Activated gamma-delta T cell treated with Interleukin-2 at 50 U/mL for 16 hours (primary cell): ENCODE measurements around the gene PPP1R14C.

Experiments used
- DNase-seq: peaks from one replicate; pipeline ENCODE4 v3.0.0-alpha.2; 2020

PPP1R14C gene

DNA sequence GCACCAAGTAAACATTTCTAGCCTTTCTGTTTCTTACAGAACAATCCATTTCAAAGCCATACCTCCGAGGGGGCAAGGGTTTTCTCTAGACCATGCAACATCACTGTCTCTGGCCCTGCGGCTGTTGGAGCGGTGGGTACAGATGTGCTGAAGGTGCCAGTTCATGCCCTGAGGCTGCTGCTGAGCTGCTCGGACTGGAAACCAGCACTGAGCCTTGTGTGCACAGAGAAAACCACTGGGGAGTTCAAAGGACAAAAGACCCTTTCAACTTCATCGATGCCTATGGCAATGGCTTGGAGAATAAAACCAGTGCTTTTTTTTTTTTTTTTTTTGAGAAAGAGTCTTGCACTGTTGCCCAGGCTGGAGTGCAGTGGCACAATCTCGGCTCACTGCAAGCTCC lies 132.6 kb downstream of the PPP1R14C start:
- DNase-seq, result no peak

DNA sequence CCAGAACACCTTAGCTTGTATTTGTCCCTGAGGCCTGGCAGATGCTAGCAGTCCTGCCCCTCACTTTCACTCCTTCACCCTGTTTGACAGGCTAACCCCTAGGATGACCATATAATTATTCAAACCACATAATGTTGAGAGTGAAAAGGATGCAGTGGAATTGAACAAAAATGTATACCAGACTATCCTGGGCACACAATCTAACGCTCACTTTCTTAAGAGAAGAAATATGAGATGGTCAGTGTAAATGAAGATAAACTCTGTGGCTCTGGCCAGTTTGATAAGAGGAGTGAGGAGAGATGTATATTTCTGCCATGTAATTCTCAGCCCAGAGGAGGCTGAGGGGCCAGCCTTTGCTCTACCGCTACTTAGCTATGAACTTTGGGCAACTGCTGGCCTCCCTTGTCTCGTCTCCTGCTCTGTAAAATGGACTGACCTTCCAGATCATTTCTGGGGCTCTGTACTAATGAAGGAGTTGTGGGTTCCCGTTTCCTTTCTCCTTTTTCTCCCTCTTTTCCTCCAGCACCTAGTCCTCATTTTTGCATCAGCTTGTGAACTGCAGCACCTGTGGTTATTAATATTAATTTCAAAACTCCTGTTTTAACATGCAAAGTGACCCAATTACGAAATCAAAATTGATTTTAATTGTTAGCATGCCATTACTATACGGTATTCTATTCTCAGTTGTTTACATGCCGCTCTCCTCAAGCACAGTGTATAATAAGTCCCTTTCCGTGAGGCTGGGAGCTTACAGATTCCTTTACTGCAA lies 133.5 kb downstream of the PPP1R14C start:
- DNase-seq, result no peak

DNA sequence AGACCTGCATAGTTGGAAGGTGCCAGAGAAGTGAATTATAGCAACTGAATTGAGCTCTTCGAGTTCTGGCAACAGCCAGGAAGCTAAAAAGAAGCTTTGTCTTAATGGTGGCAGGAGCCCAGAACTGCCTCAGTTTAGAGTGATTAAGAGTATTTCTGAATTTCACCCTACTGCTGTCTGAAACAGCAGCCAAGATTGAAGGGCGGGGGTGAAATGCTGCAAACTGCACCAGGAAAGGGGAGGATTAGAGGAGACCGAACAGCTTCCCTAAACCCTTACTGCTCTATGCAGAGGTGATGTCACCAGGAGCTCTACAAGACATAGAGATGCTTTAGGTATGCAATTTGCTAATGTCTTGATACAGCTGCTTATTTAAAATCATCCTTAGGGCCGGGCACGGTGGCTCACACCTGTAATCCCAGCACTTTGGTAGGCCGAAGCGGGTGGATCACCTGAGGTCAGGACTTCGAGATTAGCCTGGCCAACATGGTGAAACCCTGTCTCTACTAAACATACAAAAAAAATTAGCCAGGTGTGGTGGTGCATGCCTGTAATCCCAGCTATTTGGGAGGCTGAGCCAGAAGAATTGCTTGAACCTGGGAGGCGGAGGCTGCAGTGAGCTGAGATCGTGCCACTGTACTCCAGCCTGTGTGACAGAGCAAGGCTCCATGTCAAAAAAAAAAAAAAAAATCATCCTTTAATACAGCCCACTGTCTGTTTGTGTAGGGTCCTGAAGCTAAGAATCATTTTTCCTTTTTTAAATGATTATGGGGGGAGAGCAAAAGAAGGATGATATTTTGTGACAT lies 134.3 kb downstream of the PPP1R14C start:
- DNase-seq, result no peak

DNA sequence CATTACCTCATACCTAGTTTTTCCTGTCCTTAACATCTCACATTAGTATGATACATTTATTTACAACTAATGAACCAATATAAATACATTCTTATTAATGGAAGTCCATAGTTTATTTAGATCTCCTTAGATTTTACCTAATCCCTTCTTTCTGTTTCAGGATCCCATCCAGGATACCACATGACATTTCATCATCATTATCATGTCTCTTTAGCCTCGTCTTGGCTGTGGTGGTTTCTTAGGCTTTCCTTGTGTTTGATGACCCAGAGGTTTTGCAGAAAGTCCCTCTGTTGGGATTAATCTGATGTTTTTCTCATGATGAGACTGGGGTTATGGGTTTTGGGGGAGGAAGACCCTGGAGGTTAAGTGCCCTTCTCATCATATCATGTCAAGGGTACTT lies 136.7 kb downstream of the PPP1R14C start:
- DNase-seq, result no peak

DNA sequence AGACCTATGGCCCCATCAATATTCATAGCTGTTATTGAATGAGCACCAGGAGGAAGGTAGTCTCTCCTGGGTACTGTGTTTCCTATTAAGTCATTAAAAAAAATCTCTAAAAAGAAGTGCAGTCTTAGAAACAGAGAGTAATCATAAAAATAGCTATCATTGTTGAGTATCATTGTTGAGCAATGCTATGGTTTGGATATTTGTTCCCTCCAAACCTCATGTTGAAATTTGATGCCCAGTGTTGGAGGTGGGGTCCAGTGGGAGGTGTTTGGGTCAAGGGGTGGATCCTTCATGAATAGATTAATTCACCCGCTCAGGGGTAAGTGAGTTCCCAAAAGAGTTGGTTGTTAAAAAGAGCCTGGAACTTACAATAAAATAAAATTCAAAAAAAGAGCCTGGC lies 137.9 kb downstream of the PPP1R14C start:
- DNase-seq, result no peak

DNA sequence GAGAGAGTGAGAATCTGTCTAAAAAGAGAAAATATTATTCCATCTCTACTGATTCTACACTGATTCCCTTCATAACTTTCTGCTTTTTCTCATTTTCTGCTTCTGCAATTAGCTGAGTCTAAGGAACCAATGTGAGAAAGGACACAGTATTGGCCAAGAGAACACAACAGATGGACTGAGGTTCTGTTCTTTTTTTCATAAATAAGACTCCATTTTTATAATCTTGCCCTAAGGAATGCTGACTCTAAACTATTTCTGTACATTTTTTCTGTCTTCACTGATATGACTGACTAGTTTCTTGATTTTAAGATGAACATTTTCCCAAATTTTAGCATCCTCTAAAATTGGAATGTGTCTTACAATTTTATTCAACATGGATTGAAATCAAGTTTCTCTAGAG lies 138.9 kb downstream of the PPP1R14C start:
- DNase-seq, result no peak

DNA sequence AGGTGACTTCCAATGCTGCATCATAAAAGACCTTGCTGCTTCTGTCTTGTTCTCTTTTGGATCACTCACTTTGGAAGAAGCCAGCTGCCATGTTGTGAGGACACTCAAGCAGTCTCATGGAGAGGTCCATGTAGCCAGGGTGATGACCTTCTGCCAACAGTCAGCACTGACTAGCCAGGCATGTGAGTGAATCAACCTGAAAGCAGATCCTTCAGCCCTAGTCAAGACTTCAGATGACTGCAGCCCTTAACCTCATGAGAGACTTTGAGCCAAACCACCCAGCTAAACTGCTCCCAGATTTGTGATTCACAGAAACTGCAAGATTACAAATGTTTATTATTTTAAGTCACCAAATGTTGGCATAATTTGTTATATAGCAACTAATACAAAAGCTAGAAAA lies 140.0 kb downstream of the PPP1R14C start:
- no peak for DNase-seq

DNA sequence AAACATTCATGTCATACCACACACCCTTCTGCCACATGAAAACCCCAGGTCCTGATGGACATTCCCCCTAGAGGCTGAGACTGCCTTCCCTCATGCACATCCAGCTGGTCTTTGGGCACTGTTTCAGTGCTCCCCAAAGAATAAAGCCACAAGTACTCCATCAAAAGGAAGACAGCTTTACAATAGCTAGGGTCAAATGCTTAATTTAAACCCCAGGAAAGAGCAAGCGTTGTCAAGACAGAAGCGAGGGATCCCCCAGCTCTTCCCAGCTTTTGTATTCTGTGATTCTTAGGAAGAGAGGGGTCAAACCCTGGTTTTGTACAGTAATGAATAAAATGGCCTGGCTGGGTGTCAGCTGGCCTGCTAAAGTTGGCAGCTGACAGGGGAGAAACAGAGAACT lies 143.6 kb downstream of the PPP1R14C start:
- DNase-seq, result no peak

DNA sequence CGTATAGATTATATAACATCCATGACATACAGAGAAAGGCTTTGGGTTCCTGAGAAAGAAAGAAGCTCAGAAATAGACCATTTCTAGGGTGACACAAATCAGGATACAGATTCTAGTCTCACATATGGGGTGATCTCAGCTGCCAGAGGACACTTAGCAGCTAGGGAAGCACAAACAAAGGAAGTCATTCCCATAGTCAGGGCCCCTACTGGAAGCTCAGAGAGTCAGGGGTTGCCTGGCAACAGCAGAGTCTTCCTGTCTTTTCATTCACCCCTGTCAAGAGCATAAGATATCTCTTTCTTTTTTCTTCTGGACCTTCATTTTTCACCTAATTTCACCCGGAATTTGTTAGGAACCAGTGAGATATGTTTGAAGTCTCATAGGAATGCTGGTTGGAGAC lies 144.1 kb downstream of the PPP1R14C start:
- no peak for DNase-seq

DNA sequence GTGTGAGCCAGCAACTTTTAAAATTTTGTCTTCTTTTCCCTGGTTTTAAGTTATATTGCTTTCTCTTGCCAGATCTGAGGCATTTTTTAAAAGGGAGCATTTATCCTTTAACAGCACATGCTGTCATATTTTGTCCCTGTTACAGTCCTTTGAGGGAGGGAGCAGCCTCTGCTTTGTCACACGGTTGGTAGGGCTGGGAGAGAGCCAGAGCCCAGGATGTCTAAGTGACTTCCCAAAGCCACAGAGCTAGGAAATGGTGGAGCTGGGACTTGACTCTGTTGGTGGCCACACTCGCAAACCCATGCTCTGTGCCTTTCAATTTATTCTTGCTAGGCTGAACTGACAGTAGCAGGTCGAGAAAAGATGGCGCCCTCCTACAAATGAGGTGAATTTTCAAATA lies 145.6 kb downstream of the PPP1R14C start:
- no peak for DNase-seq

DNA sequence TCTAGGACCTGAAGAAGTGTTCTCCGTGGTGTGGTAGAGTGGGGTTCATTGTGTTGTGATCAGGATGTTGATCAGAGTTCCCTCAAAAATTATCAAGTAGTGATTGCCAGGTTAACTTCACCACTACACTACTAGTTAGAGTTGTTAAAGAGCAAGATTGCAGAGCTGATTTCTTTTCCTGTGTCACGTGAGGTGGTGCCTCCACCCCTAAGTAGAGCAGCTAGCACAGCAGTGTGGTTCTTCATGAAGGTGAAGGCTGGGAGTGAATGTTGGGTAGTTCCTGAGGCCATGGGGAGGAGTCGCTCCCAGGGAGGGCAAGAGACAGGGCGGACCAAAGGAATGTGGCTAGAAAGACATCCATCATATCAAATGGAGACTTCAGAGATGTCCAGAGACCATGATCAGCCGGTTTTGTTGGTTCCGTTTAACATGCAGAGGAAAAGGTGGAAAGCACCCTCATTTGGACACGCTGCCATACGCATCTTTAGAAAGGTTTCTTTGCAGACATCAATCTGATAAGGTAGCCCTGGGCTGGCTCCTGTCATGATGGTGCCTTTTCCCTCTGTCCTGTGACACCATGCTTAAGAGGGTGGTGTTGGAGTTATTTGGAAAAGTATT lies 146.7 kb downstream of the PPP1R14C start:
- DNase-seq, result no peak

DNA sequence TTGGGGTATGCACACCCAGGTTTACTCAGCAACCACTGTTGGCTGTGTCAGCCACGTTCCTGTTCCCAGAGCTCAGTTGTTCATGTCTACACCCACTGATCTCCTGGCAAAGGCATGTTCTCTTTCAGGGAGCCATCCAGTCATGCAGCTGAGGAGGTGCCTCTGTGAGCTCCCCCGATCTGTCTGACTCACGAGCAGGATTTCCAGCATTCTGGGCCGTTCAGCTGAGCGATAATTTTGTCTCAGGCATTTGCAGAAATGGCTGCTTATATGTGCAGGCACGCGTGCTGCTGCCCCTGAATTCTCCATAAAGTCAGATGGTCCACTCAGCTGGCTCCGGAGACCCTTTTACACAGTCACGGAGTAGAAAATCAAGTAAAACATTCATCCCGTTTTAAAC lies 147.6 kb downstream of the PPP1R14C start:
- no peak for DNase-seq

DNA sequence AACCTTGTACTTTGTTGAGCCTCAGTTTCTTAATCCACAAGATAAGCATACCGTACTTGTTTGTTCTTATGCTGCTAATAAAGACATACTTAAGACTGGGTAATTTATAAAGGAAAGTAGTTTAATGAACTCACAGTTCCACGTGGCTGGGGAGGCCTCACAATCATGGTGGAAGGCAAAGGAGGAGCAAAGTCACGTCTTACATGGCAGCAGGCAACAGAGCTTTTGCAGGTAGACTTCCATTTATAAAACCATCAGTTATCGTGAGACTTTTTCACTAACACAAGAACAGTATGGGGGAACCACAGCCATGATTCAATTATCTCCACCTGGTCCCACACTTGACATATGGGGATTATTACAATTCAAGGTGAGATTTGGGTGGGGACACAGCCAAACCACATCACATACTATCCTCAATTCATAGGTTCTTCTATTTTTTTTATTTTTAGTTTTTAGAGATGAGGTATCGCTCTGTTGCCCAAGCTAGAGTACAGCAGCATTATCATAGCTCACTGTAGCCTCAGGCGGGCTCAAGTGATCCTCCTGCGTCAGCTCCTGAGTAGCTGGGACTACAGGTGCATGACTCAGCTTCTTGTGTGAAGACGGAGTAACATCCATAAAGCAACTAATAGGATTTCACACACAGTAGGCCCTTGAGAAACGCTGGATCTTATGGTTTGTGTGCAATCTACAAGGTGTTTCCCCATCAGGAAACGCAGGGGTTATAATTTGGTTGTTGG lies 149.3 kb downstream of the PPP1R14C start:
- DNase-seq, result no peak

DNA sequence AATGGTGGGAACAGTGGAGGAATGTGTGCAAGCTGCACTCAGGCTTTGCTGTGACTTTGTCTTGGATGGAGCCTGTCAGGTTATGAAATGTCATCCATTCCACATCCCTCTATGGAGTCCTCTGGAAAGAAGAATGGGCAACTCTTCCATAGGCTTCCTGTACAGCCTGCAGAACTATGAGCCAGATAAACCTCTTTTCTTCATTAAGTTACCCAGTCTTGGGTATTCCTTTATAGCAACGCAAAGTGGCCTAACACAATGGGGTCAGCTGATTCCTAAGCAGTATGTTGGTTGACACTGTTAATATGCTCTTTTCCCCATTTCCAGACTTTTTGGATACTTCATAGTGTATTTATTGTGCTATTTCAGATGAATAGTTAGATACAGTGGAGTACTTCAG lies 150.2 kb downstream of the PPP1R14C start:
- DNase-seq, result no peak

DNA sequence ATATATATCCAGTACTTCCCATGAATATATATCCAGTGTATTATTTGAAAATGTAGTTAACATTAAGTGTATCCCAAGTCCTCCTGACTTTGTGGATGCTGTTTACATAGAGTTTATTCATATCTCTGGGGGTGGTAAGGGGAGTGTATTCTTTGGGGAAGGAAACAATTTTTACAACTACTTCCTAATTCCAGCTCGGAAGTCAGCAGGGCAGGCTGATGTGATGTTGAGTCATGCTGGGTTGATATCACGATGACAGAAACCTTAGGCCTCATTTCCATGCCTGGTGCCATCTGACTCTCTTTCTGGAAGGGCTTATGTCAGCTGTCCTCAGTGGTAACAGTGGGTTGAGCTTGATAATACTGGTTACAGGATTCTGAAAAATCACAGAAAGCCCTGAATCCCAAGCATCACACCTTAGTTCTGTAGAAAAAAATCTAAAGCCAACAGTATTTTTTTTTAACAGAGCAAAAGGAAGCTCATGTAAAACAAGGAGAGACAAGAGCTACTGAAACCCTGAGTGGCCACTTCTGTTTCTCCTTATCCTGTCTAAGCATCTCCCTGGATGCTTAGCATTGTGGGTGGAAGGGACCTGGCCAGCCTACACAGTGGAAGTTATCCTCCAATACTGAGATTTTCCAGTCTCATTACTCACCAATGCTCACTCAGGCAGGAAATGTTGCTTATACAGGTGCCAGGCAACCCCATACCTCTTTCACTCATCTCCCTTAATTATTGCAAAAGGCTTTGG lies 150.8 kb downstream of the PPP1R14C start:
- DNase-seq, result no peak

DNA sequence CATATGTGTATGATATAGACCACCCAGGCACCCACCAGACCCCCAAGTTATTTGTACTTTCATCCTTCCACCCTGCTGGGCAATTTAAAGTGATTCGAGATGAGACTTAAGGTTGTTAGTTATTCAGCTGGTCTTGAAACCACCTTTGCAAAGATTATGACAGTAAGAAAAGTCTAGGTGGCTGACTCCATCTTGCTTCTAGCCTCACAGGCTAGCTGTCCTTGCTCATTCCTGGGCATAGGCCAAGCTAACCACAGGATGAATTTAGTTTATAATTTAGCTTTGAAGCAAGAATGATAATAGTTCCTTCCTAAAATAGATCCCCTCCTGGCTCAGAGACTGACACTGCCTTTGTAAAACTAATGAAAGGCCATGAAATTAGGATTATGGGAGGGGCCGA lies 154.0 kb downstream of the PPP1R14C start:
- no peak for DNase-seq

DNA sequence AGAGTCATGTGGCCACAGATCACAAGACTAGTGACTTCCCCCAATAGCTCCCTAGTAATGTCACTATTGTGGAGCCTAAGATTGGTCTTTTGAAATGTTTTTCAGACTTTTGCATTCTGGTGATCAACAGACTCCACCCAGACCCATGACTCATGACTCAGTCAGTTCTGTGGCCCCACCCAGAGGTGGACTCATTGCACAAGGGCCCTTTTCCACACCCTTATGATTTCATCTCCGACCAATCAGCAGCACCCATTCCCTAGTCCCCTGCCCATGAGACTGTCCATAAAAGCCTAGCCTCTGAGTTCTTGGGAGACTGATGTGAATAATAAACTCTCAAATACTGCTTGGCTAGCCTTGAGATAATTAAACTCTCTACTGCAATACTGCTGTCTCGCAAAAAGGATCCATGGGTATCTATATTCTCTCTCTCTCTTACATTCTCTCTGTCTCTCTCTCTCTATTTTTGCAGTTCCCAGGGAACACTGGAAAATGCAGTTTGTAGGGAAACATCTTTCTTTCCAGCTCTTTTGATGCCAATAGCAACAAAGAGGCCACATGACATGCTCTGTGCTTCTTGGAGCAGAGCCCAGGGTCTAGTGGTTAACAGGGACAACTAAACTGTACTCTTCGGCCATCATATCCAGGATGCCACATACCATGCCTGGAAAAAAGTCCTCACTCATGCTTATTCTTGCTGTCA lies 154.6 kb downstream of the PPP1R14C start:
- no peak for DNase-seq

DNA sequence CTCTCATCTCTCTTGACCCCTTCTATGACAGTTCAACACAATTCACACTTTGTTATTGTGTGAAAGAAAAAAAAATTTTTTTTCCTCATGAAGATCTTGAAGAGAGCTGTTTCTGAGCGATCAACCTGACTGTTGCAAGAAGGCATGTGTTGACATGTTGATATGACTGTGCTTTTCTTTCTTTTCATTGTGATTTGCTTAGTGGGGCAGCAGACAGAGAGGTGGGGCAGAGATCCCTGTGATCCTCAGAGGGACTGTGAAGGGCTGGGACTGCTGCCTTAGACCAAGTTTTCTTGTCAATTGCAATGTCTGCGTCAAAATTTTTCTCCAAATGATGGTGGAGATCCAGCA lies 155.2 kb downstream of the PPP1R14C start:
- no peak for DNase-seq

DNA sequence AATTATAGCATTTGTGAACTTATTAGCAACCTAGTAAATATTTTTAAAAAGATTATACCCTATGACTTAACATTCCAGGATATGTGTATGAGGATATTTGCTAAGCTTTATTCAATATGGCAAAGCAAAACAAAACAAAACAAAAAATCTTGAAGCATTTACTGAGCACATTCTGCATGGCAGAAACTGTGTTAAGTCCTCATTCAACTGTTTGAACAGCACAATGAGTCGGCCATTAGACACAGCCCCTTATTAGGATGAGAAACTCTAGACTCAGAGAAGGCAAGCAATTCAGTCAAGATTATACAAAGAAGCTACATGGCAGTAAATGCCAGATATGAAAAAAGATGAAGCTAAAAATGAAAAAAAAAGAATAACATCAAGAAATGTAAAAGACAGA lies 155.8 kb downstream of the PPP1R14C start:
- DNase-seq, result no peak
